Measurements from ENCODE around the gene PDE4D.

GRCh38 chr5:59086024-59086423 is 807.5 kb downstream of the PDE4D start:
- TF ChIP-seq POLR2A (IDR thresholded peaks at IDR 0.05; ENCODE audit: low read depth, low read length) (no peak), POLR2AphosphoS5 (IDR thresholded peaks at IDR 0.05; ENCODE audit: low read depth, low read length) (no peak), TAF1 (IDR thresholded peaks at IDR 0.05; ENCODE audit: borderline replicate concordance, low read depth, low read length) (no peak)
